HepG2 (cell line): ENCODE data around the gene HOXA9. TPM values are rescaled to one million over a fixed set of nuclear protein-coding genes. Genes with fewer than 3 reads are reported as not detected.

Experiments
- ATAC-seq: fragments of 200-7000 bp; cut with Tn5 transposase; 3 replicates; pipeline ENCODE4 v1.9.1; 2020; ENCODE audit warnings: mild to moderate bottlenecking, moderate library complexity
- BruUV-seq: library from RNA; stranded (reverse); fragments of 400-500 nt; replicated peaks from 2 replicates; lab custom pipeline; 2021; lab: Mats Ljungman, UMichigan
- CTCF ChIA-PET: fragments of 300-600 bp; formaldehyde crosslinking; extraction: SDS; loops from one replicate; lab custom pipeline; 2021; ENCODE audit warnings: low total read pairs, inconsistent platforms, low intra/inter-chr PET ratio; lab: Yijun Ruan, JAX
- POLR2A ChIA-PET: fragments of 350-600 bp; sonication (Branson Sonifier 250); formaldehyde crosslinking; loops from one replicate; lab custom pipeline; 2020; ENCODE audit warnings: antibody characterized with exemption, inconsistent platforms; lab: Yijun Ruan, JAX
- DNase-seq: peaks from one replicate; pipeline ENCODE4 v3.0.0-alpha.2; 2015; ENCODE audit warnings: low spot score
- FAIRE-seq: peaks from 3 replicates; lab custom pipeline; 2011; peaks lifted over from hg19 to GRCh38; lab: Jason Lieb, UNC
- H2AFZ ChIP-seq: one replicate; pipeline ENCODE4 v1.6.1; 2011; ENCODE audit warnings: low read length, inconsistent platforms
- H3K27ac ChIP-seq: fragments of 300-600 bp; 3 replicates; pipeline ENCODE4 v1.8.0; 2011; ENCODE audit warnings: mixed run types, mild to moderate bottlenecking, mixed read lengths, low read length, inconsistent platforms; ENCODE audit not compliant: insufficient read depth; ENCODE audit errors: extremely low read length
- H3K27me3 ChIP-seq, 2 experiments: fragments of 200-600 bp in 1 of 2; 2 replicates in 1 of 2; 3 replicates in 1 of 2; pipeline versions ENCODE4 v1.6.0 to v1.8.0; 2011; ENCODE audit warnings: low read length in 2 of 2, mild to moderate bottlenecking in 2 of 2, moderate library complexity in 2 of 2, inconsistent platforms in 1 of 2; ENCODE audit not compliant: insufficient read depth in 2 of 2, control insufficient read depth in 1 of 2
- H3K36me3 ChIP-seq, 2 experiments: fragments of 200-600 bp in 1 of 2; replicated peaks in 1 of 2; 2 replicates in 1 of 2; 3 replicates in 1 of 2; pipeline versions ENCODE4 v1.5.1 to v1.8.0; 2011; ENCODE audit warnings: low read length in 2 of 2, inconsistent platforms in 1 of 2; ENCODE audit not compliant: insufficient read depth in 2 of 2, control insufficient read depth in 1 of 2
- H3K4me1 ChIP-seq: 2 replicates; pipeline ENCODE4 v1.5.1; 2012; ENCODE audit warnings: low read length, inconsistent platforms; ENCODE audit not compliant: insufficient read depth
- H3K4me2 ChIP-seq: 2 replicates; pipeline ENCODE4 v1.6.0; 2011; ENCODE audit warnings: low read depth, low read length, inconsistent platforms
- H3K4me3 ChIP-seq, 3 experiments: fragments of 200-600 bp in 1 of 3; sonication (generic), shearing (Covaris generic) in 1 of 3; replicated peaks in 1 of 3; 2 replicates each; pipeline ENCODE4 v1.5.1; 2011 to 2016; ENCODE audit warnings: low read length in 3 of 3, inconsistent platforms in 2 of 3, low read depth in 2 of 3, mild to moderate bottlenecking in 2 of 3, control low read depth in 1 of 3, mixed read lengths in 1 of 3; ENCODE audit not compliant: insufficient read depth in 1 of 3
- H3K79me2 ChIP-seq: one replicate; pipeline ENCODE4 v1.6.1; 2011; ENCODE audit warnings: low read length, inconsistent platforms; ENCODE audit not compliant: insufficient read depth
- H3K9ac ChIP-seq: 2 replicates; pipeline ENCODE4 v1.6.0; 2011; ENCODE audit warnings: mild to moderate bottlenecking, low read depth, low read length, inconsistent platforms; ENCODE audit not compliant: insufficient read depth
- H3K9me3 ChIP-seq: 2 replicates; pipeline ENCODE4 v1.5.1; 2012; ENCODE audit warnings: mild to moderate bottlenecking, low read length
- H4K20me1 ChIP-seq: 2 replicates; pipeline ENCODE4 v1.6.0; 2011; ENCODE audit warnings: inconsistent platforms, mild to moderate bottlenecking, low read length, moderate library complexity; ENCODE audit not compliant: insufficient read depth
- EZH2 ChIP-seq: conservative IDR thresholded peaks from 2 replicates; pipeline ENCODE4 v1.6.1; 2012; ENCODE audit warnings: mild to moderate bottlenecking, low read depth, low read length, moderate library complexity
- FOXA3 ChIP-seq: IDR thresholded peaks from 2 replicates; pipeline ENCODE4 v1.6.1; 2016; ENCODE audit warnings: missing genetic modification reagents, missing compliant biosample characterization
- HMG20B ChIP-seq: conservative IDR thresholded peaks from 2 replicates; pipeline ENCODE4 v1.6.1; 2016; ENCODE audit warnings: missing genetic modification reagents, missing compliant biosample characterization
- MAFG ChIP-seq: sonication (generic); formaldehyde crosslinking; IDR thresholded peaks from 2 replicates; pipeline ENCODE4 v1.5.1; 2020; ENCODE audit warnings: mild to moderate bottlenecking, missing genetic modification reagents
- MIER3 ChIP-seq: IDR thresholded peaks from 2 replicates; pipeline ENCODE4 v1.6.1; 2016; ENCODE audit warnings: missing compliant biosample characterization, borderline replicate concordance
- MYPOP ChIP-seq: sonication (generic); formaldehyde crosslinking; IDR thresholded peaks from 2 replicates; pipeline ENCODE4 v1.8.1; 2023; ENCODE audit warnings: mild to moderate bottlenecking, moderate library complexity, missing genetic modification reagents
- PRDM15 ChIP-seq: sonication (generic); formaldehyde crosslinking; IDR thresholded peaks from 2 replicates; pipeline ENCODE4 v1.4.0; 2020; ENCODE audit warnings: missing genetic modification reagents
- XRCC5 ChIP-seq: fragments of 200-400 bp; formaldehyde crosslinking; optimal IDR thresholded peaks from 2 replicates; pipeline ENCODE3; 2017; ENCODE audit warnings: mild to moderate bottlenecking, low read length
- ZNF296 ChIP-seq: sonication (generic); formaldehyde crosslinking; conservative IDR thresholded peaks from 2 replicates; pipeline ENCODE4 v1.5.0; 2020; ENCODE audit warnings: mild to moderate bottlenecking, missing genetic modification reagents
- ZNF431 ChIP-seq: sonication (generic); formaldehyde crosslinking; IDR thresholded peaks from 2 replicates; pipeline ENCODE4 v1.9.0; 2022; ENCODE audit warnings: missing genetic modification reagents, low read depth, mild to moderate bottlenecking, borderline replicate concordance
- ZNF569 ChIP-seq: sonication (generic); formaldehyde crosslinking; IDR thresholded peaks from 2 replicates; pipeline ENCODE4 v1.5.0; 2020; ENCODE audit warnings: mild to moderate bottlenecking, missing genetic modification reagents, moderate library complexity, borderline replicate concordance
- ZNF687 ChIP-seq: sonication (generic); formaldehyde crosslinking; IDR thresholded peaks from 2 replicates; pipeline ENCODE4 v1.5.1; 2020; ENCODE audit warnings: mild to moderate bottlenecking, missing genetic modification reagents, moderate library complexity
- ZZZ3 ChIP-seq: sonication (generic); formaldehyde crosslinking; IDR thresholded peaks from 2 replicates; pipeline ENCODE4 v1.4.0; 2020; ENCODE audit warnings: missing genetic modification reagents, mild to moderate bottlenecking, borderline replicate concordance
- WGBS: methylation state at CpG from one replicate; pipeline ENCODE4 v1.1.6; 2017; ENCODE audit warnings: low lambda C conversion rate; 5-methylcytosine and 5-hydroxymethylcytosine counted together
- in situ Hi-C: cut with HindIII; loops from 2 replicates; pipeline ENCODE4 v1.10.0; 2017; ENCODE audit warnings: low pct_unique_long_range_greater_than_20kb; ENCODE audit not compliant: extremely low pct_ligation_motif_present
- intact Hi-C: fragments of 100-400 bp; cut with micrococcal nuclease; formaldehyde crosslinking; loops from one replicate; pipeline ENCODE4 v1.10.0; 2022; ENCODE audit not compliant: unreplicated experiment
- polyA plus RNA-seq, 8 experiments: library from polyadenylated mRNA; depleted of rRNA in 3 of 8; stranded (reverse) in 7 of 8; unstranded in 1 of 8; fragments of >200 nt; fragmentation: Illumina TruSeq in 4 of 8; extraction: Trizol in 4 of 8; gene quantifications; 2 replicates each; pipeline versions ENCODE4 v1.2.1 to v1.2.3, GENCODE V29; 2011 to 2016; ENCODE audit warnings: low read depth in 4 of 8, missing spikeins in 1 of 8, mixed read lengths in 1 of 8; ENCODE audit not compliant: insufficient read depth in 1 of 8
- total RNA-seq, 5 experiments: library from RNA; depleted of rRNA; stranded (reverse); fragments of >200 nt; fragmentation: Illumina TruSeq; extraction: Trizol; gene quantifications; 2 replicates each; pipeline ENCODE4 v1.2.3, GENCODE V29; 2016; ENCODE audit warnings: low read depth in 1 of 5

Gene HOXA9
- total and polyA plus RNA-seq, 2 of the 13 experiments (the other 11 are each of a cell fraction or from before 2014, with no cell fraction given), result not detected

DNA sequence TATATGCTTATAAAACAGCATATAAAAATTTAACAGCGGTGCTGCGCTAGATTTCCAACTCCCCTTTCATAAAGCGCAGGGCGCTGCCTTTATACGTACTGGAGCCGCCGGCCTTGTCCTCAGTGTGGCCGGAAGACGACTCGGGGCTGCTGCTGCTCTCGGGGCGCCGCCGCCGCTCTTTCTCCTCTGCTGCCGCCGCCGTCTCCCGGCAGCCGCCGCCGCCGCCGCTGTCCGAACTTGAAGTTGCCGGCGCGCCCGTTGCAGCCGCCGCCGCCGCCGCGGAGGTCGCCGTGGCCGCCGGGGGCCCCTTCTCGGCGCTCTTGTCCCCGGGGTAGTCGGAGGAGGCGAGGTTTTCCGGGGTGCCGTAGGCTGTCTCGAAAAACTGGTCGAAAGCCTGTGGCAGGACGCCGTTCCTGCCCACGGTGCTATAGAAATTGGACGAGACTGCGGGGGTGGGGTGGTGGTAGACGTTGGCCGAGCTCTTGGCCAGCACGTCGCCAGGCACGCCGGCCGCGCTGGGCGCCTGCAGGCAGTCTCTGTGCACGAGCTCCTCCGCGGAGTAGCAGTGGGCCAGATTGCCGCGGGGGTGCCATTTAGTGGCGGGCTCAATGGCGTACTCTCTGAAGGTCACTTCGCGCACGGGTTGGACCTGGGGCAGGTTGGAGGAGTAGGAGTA is 19.1 kb upstream of the HOXA9 start (continued):
- TF ChIP-seq ZNF687 (CRISPR knock-in tag), result 0 out of 2 replicates have a peak, but pooled peaks have one; percentile 7

GRCh38 chr7:27183682-27184336 is 18.5 kb upstream of the HOXA9 start:
- Histone ChIP-seq H3K27ac (no peak overlapping the region), H3K36me3 (no peaks in the 10 kb centered on the region), H2AFZ (no peak overlapping the region), H3K27me3 (peaks cover 32 to 95% of the 10 kb centered on the region in 2 experiments), H3K4me3 (peak overlapping the region; percentile 52 to 67 (median 64)), H3K4me2 (peak overlapping the region; percentile 84), H3K9me3 (no peaks in the 10 kb centered on the region), H3K79me2 (no peaks in the 10 kb centered on the region), H4K20me1 (peaks cover 6% of the 10 kb centered on the region; the same call in 1 of the 2 replicates), H3K4me1 (peaks cover 49% of the 10 kb centered on the region), H3K9ac (no peak overlapping the region)
- intact Hi-C loops (no loop called here), in situ Hi-C loops (no loop called here)
- FAIRE-seq (no peak), DNase-seq (no peak), ATAC-seq (no peak)
- BruUV-seq, result no TSS peak
- CTCF ChIA-PET, result no interaction called here
- WGBS, result under 1% methylated on average over 28 of the region's 30 CpGs
- POLR2A ChIA-PET, result no interaction called here
- TF ChIP-seq ZNF296 (CRISPR knock-in tag) (no peak), ZZZ3 (CRISPR knock-in tag) (no peak), XRCC5 (no peak), MYPOP (peak; percentile 43), PRDM15 (CRISPR knock-in tag) (no peak), MIER3 (CRISPR knock-in tag) (no peak), FOXA3 (CRISPR knock-in tag) (no peak), MAFG (CRISPR knock-in tag) (no peak), HMG20B (no peak), ZNF431 (CRISPR knock-in tag) (no peak), EZH2 (peak; percentile 96), ZNF569 (no peak)
